Activated naive CD4-positive, alpha-beta T cell treated with anti-CD3 and anti-CD28 coated beads for 36 hours (primary cell): ENCODE data around the gene HOXD4. TPM values are rescaled to one million over a fixed set of nuclear protein-coding genes. Genes with fewer than 3 reads are reported as not detected.

Experiments used
- microRNA-seq: library from miRNA; unstranded; fragments of <30 nt; microRNA quantifications from one replicate; pipeline ENCODE4 v1.2.0, GENCODE V29; 2022; ENCODE audit warnings: borderline microRNAs expressed, borderline replicate concordance
- total RNA-seq, 2 experiments: library from RNA; stranded (reverse); gene quantifications; one replicate each; pipeline ENCODE4 v1.2.3, GENCODE V29; 2021

The HOXD4 gene
- total RNA-seq, 2 experiments from 2014 or later = not detected

Small RNAs within 50 kb of the gene (microRNA-seq; reads per million reads assigned to microRNA genes)
- not detected for gene MIR10B

Other genes with a start within 250 kb of the HOXD4 start
- gene LNPK, start 149.3 kb upstream of the HOXD4 start, total RNA-seq = 10 to 100 TPM; 22.2 to 23.9 TPM
- not detected for gene EVX2, start 67.6 kb upstream of the HOXD4 start, total RNA-seq
- gene HOXD13, start 58.8 kb upstream of the HOXD4 start, total RNA-seq = not detected
- not detected for gene HOXD12, start 51.8 kb upstream of the HOXD4 start, total RNA-seq
- not detected for gene HOXD11, start 44.3 kb upstream of the HOXD4 start, total RNA-seq
- gene HOXD10, start 34.8 kb upstream of the HOXD4 start, total RNA-seq = not detected
- gene HOXD9, start 28.8 kb upstream of the HOXD4 start, total RNA-seq = not detected
- gene HOXD8, start 21.8 kb upstream of the HOXD4 start, total RNA-seq = not detected
- gene HOXD3, start 5.8 kb downstream of the HOXD4 start, total RNA-seq = not detected
- gene HOXD1, start 37.1 kb downstream of the HOXD4 start, total RNA-seq = not detected
- gene MTX2, start 117.9 kb downstream of the HOXD4 start, total RNA-seq = 10 to 100 TPM; 24.3 to 28.1 TPM